ENCODE measurements around the gene TTLL11.

DNA sequence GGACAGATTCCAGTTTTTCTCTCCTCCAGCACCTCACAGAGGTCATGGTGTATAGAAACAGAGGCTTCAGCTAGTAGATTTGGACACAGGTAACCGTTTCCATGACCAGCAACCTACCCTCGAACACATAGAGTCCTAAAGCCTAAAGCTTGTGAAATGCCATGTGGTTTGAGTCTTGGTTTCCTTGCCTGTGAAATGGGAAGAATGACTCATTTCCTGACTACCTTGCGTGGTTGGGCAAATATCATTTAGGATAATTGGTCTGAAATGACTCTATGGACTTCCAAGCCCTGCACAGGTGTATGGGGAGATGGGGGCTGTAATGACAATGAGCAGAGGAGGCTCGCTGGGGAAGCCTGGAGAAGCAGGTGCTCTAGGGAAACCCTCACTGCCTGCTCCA is 134.6 kb downstream of the TTLL11 start:
- TF ChIP-seq, protein P1, sequence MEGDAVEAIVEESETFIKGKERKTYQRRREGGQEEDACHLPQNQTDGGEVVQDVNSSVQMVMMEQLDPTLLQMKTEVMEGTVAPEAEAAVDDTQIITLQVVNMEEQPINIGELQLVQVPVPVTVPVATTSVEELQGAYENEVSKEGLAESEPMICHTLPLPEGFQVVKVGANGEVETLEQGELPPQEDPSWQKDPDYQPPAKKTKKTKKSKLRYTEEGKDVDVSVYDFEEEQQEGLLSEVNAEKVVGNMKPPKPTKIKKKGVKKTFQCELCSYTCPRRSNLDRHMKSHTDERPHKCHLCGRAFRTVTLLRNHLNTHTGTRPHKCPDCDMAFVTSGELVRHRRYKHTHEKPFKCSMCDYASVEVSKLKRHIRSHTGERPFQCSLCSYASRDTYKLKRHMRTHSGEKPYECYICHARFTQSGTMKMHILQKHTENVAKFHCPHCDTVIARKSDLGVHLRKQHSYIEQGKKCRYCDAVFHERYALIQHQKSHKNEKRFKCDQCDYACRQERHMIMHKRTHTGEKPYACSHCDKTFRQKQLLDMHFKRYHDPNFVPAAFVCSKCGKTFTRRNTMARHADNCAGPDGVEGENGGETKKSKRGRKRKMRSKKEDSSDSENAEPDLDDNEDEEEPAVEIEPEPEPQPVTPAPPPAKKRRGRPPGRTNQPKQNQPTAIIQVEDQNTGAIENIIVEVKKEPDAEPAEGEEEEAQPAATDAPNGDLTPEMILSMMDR (IDR thresholded peaks at IDR 0.05 in 4 of 5, conservative IDR thresholded peaks at IDR 0.05 in 1 of 5), result no peak
- no peak for TF ChIP-seq POLR2A (IDR thresholded peaks at IDR 0.05)
